Body of pancreas (tissue), 4 donors: ENCODE data around the gene SAPCD1.

Experiments
- CTCF ChIP-seq, 7 experiments: fragments of 450-650 bp in 4 of 7; fragments of 200-600 bp in 3 of 7; sonication (generic) in 3 of 7; IDR thresholded peaks; one replicate each; pipeline ENCODE4 v1.5.1; 2016 to 2019; ENCODE audit warnings: antibody characterized with exemption in 7 of 7
- POLR2A ChIP-seq, 3 donors: fragments of 450-650 bp; IDR thresholded peaks; one replicate each; pipeline ENCODE4 v1.6.1; 2016; ENCODE audit warnings: antibody characterized with exemption in 3 of 3, mild to moderate bottlenecking in 2 of 3

DNA sequence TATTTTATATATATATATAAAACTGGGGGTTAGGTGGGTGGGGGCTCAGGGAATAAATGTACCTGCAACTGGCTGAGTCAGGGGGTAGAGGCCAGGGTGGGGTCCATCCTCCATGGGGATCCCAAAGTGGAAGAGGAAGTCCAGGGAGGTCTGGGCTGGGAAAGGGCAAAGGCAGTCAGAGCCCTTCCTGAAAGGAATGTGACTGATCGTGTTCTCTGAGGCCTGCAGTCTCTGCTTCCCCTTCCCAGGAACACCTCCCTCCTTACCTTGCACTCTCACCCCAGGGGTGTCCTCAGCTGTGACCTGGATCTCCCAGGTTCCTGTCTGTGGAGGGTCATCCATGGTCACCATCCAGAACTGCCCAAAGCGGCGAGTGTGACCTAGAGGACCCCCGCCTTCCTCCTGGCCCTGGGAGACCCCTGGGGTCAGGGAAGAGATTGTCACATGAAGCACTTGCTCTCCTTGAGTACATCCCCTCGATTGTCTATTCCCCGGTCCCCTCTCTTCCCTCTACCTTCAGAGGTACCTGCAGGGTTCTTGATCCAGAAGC lies 4.7 kb downstream of the SAPCD1 start:
- TF ChIP-seq CTCF (IDR thresholded peaks at IDR 0.05) (no peak), POLR2A (IDR thresholded peaks at IDR 0.05) (no peak)
